B cell (primary cell): ENCODE measurements around the gene LCN1. TPM values are rescaled to one million over a fixed set of nuclear protein-coding genes. Genes with fewer than 3 reads are reported as not detected.

Experiments
- ATAC-seq: fragments of 200-7000 bp; cut with Tn5 transposase; one replicate; pipeline ENCODE4 v1.10.0; 2021; ENCODE audit warnings: low read depth, mild to moderate bottlenecking, moderate number of reproducible peaks, moderate library complexity
- CTCF ChIA-PET: fragments of 350-600 bp; sonication (Branson Sonifier 250); formaldehyde crosslinking; loops from one replicate; lab custom pipeline; 2021; ENCODE audit warnings: antibody characterized with exemption, inconsistent platforms; lab: Charles Lee
- POLR2A ChIA-PET: fragments of 350-600 bp; sonication (Branson Sonifier 250); formaldehyde crosslinking; loops from one replicate; lab custom pipeline; 2021; ENCODE audit warnings: antibody characterized with exemption; lab: Charles Lee
- DNase-seq: peaks from one replicate; pipeline ENCODE4 v3.0.0; 2013
- H2AFZ ChIP-seq: 2 replicates; pipeline ENCODE4 v1.6.1; 2012; ENCODE audit warnings: mild to moderate bottlenecking, low read depth, low read length; ENCODE audit not compliant: insufficient read depth, poor library complexity, severe bottlenecking
- H3K27ac ChIP-seq, 2 donors: 1 replicate in 1 of 2; 2 replicates in 1 of 2; pipeline ENCODE4 v1.5.1; 2012 to 2013; ENCODE audit warnings: low read length in 2 of 2, mild to moderate bottlenecking in 2 of 2, moderate library complexity in 1 of 2
- H3K27me3 ChIP-seq, 4 experiments: fragments of 200-600 bp in 1 of 4; sonication (generic) in 1 of 4; replicated peaks in 1 of 4; 1 replicate in 2 of 4; 2 replicates in 2 of 4; pipeline versions ENCODE4 v1.6.1 to v1.7.0; 2013 to 2016; ENCODE audit warnings: low read length in 3 of 4, mild to moderate bottlenecking in 2 of 4, mixed read lengths in 1 of 4, moderate library complexity in 1 of 4; ENCODE audit not compliant: insufficient read depth in 4 of 4, control insufficient read depth in 3 of 4; ENCODE audit errors: control extremely low read depth in 1 of 4
- H3K36me3 ChIP-seq, 2 experiments: replicated peaks in 1 of 2; 1 replicate in 1 of 2; 2 replicates in 1 of 2; pipeline versions ENCODE4 v1.6.1 to v1.7.1; 2013; ENCODE audit warnings: low read length in 1 of 2; ENCODE audit not compliant: insufficient read depth in 2 of 2, control insufficient read depth in 1 of 2; ENCODE audit errors: control extremely low read depth in 1 of 2, extremely low read depth in 1 of 2
- H3K4me1 ChIP-seq, 2 donors: fragments of 200-600 bp in 1 of 2; sonication (generic) in 1 of 2; 1 replicate in 1 of 2; 2 replicates in 1 of 2; pipeline versions ENCODE4 v1.5.1 to v1.6.1; 2013 to 2017; ENCODE audit warnings: low read length in 2 of 2; ENCODE audit not compliant: control insufficient read depth in 2 of 2, insufficient read depth in 2 of 2
- H3K4me2 ChIP-seq: replicated peaks from 2 replicates; pipeline ENCODE3; 2012; ENCODE audit warnings: mild to moderate bottlenecking, low read depth, low read length; ENCODE audit not compliant: poor library complexity, severe bottlenecking
- H3K4me3 ChIP-seq, 5 experiments: fragments of 200-600 bp in 1 of 5; sonication (generic) in 1 of 5; 1 replicate in 3 of 5; 2 replicates in 2 of 5; pipeline versions ENCODE4 v1.5.1 to v1.7.0; 2011 to 2016; ENCODE audit warnings: low read length in 4 of 5, mild to moderate bottlenecking in 4 of 5, low read depth in 2 of 5, control low read depth in 1 of 5, moderate library complexity in 1 of 5; ENCODE audit not compliant: insufficient read depth in 1 of 5; ENCODE audit errors: control extremely low read depth in 1 of 5, extremely low read depth in 1 of 5
- H3K79me2 ChIP-seq: fragments of 200-600 bp; sonication (generic); one replicate; pipeline ENCODE4 v1.6.0; 2016; ENCODE audit warnings: low read length; ENCODE audit not compliant: control insufficient read depth, insufficient read depth
- H3K9ac ChIP-seq: fragments of 200-600 bp; sonication (generic); 2 replicates; pipeline ENCODE4 v1.6.1; 2017; ENCODE audit warnings: mild to moderate bottlenecking, low read length, moderate library complexity
- H3K9me3 ChIP-seq, 3 donors: one replicate each; pipeline versions ENCODE4 v1.6.1 to v1.7.1; 2013; ENCODE audit warnings: low read length in 2 of 3; ENCODE audit not compliant: control insufficient read depth in 2 of 3, insufficient read depth in 1 of 3; ENCODE audit errors: control extremely low read depth in 1 of 3
- H4K20me1 ChIP-seq: 2 replicates; pipeline ENCODE4 v1.6.0; 2012; ENCODE audit warnings: mild to moderate bottlenecking, low read length; ENCODE audit not compliant: insufficient read depth, control insufficient read depth, poor library complexity, severe bottlenecking
- H3K27ac Mint-ChIP-seq: one replicate; pipeline ENCODE4 v1.8.0; 2021; ENCODE audit warnings: mixed read lengths
- H3K27me3 Mint-ChIP-seq: one replicate; pipeline ENCODE4 v1.8.0; 2021; ENCODE audit warnings: mixed read lengths
- H3K4me1 Mint-ChIP-seq: one replicate; pipeline ENCODE4 v1.8.0; 2021; ENCODE audit warnings: mixed read lengths
- H3K4me3 Mint-ChIP-seq: one replicate; pipeline ENCODE4 v1.8.0; 2021; ENCODE audit warnings: mixed read lengths
- H3K9me3 Mint-ChIP-seq: one replicate; pipeline ENCODE4 v1.8.0; 2022; ENCODE audit warnings: mixed read lengths; ENCODE audit not compliant: insufficient read depth
- EZH2 ChIP-seq: IDR thresholded peaks from 2 replicates; pipeline ENCODE4 v1.6.1; 2012; ENCODE audit warnings: borderline replicate concordance, low read depth, mild to moderate bottlenecking, moderate library complexity, low read length; ENCODE audit not compliant: insufficient read depth, poor library complexity, severe bottlenecking
- WGBS: methylation state at CpG from one replicate; pipeline ENCODE4 v1.1.5; 2013; ENCODE audit warnings: missing lambda C conversion rate; ENCODE audit not compliant: insufficient coverage; 5-methylcytosine and 5-hydroxymethylcytosine counted together
- intact Hi-C: fragments of 100-400 bp; cut with micrococcal nuclease; formaldehyde crosslinking; loops from one replicate; pipeline ENCODE4 v1.10.0; 2022
- polyA plus RNA-seq: library from polyadenylated mRNA; depleted of rRNA; stranded (reverse); fragments of >200 nt; gene quantifications from 2 replicates; pipeline ENCODE4 v1.2.3, GENCODE V29; 2012
- total RNA-seq, 2 donors: library from RNA; stranded (reverse); fragments of 120-200 nt in 1 of 2; gene quantifications; 1 replicate in 1 of 2; 2 replicates in 1 of 2; pipeline versions ENCODE4 v1.2.3 to v1.2.4, GENCODE V29; 2013 to 2022
- TF ChIP-seq, protein P1 (sequence below): fragments of 200-600 bp; IDR thresholded peaks from one replicate; pipeline ENCODE4 v1.8.0; 2022; ENCODE audit warnings: antibody characterized with exemption, mild to moderate bottlenecking

The LCN1 gene
- total and polyA plus RNA-seq, 2 donors (not counting 1 experiment from before 2014, with no cell fraction given): not detected

GRCh38 chr9:135550344-135550918 lies 29.2 kb downstream of the LCN1 start:
- intact Hi-C loops: no loop called here
- H3K4me2 ChIP-seq: no peak overlapping the region
- no peak overlapping the region for H3K27ac ChIP-seq
- POLR2A ChIA-PET: no interaction called here
- ATAC-seq: no peak
- no peaks in the 10 kb centered on the region for H3K36me3 ChIP-seq
- H3K4me3 ChIP-seq: no peak overlapping the region
- 79% methylated on average over 16 of the region's 17 CpGs for WGBS
- Mint-ChIP-seq H3K27ac (no peak overlapping the region), H3K4me3 (no peak overlapping the region), H3K27me3 (no peaks in the 10 kb centered on the region), H3K4me1 (no peaks in the 10 kb centered on the region), H3K9me3 (peaks cover 3% of the 10 kb centered on the region)
- CTCF ChIA-PET: no interaction called here
- no peaks in the 10 kb centered on the region for H3K79me2 ChIP-seq
- H2AFZ ChIP-seq: no peak overlapping the region
- TF ChIP-seq, protein P1, sequence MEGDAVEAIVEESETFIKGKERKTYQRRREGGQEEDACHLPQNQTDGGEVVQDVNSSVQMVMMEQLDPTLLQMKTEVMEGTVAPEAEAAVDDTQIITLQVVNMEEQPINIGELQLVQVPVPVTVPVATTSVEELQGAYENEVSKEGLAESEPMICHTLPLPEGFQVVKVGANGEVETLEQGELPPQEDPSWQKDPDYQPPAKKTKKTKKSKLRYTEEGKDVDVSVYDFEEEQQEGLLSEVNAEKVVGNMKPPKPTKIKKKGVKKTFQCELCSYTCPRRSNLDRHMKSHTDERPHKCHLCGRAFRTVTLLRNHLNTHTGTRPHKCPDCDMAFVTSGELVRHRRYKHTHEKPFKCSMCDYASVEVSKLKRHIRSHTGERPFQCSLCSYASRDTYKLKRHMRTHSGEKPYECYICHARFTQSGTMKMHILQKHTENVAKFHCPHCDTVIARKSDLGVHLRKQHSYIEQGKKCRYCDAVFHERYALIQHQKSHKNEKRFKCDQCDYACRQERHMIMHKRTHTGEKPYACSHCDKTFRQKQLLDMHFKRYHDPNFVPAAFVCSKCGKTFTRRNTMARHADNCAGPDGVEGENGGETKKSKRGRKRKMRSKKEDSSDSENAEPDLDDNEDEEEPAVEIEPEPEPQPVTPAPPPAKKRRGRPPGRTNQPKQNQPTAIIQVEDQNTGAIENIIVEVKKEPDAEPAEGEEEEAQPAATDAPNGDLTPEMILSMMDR: no peak
- TF ChIP-seq EZH2: no peak
- H3K9ac ChIP-seq: no peak overlapping the region
- no peaks in the 10 kb centered on the region for H3K4me1 ChIP-seq
- H4K20me1 ChIP-seq: no peaks in the 10 kb centered on the region
- H3K9me3 ChIP-seq: peaks cover 0 to 6% (median 0%) of the 10 kb centered on the region in 3 donors
- DNase-seq: no peak
- H3K27me3 ChIP-seq: no peaks in the 10 kb centered on the region

GRCh38 chr9:135551031-135551430 lies 29.8 kb downstream of the LCN1 start:
- no peaks in the 10 kb centered on the region for H4K20me1 ChIP-seq
- DNase-seq (no peak), ATAC-seq (no peak)
- Mint-ChIP-seq H3K27me3 (no peaks in the 10 kb centered on the region), H3K4me3 (no peak overlapping the region), H3K4me1 (no peaks in the 10 kb centered on the region), H3K27ac (no peak overlapping the region), H3K9me3 (peaks cover 3% of the 10 kb centered on the region)
- WGBS: 36% methylated on average over 12 of the region's 14 CpGs
- H3K27me3 ChIP-seq: no peaks in the 10 kb centered on the region
- POLR2A ChIA-PET: no interaction called here
- no peaks in the 10 kb centered on the region for H3K36me3 ChIP-seq
- H3K4me2 ChIP-seq: no peak overlapping the region
- H2AFZ ChIP-seq: no peak overlapping the region
- no peaks in the 10 kb centered on the region for H3K79me2 ChIP-seq
- intact Hi-C loops: no loop called here
- CTCF ChIA-PET: no interaction called here
- H3K9me3 ChIP-seq: peaks cover 0 to 9% (median 0%) of the 10 kb centered on the region in 3 donors
- no peak overlapping the region for H3K27ac ChIP-seq
- H3K4me1 ChIP-seq: no peaks in the 10 kb centered on the region
- no peak overlapping the region for H3K4me3 ChIP-seq
- no peak for TF ChIP-seq EZH2
- TF ChIP-seq, protein P1: no peak
- H3K9ac ChIP-seq: no peak overlapping the region
